Measurements from ENCODE around the gene RNF207.

DNA sequence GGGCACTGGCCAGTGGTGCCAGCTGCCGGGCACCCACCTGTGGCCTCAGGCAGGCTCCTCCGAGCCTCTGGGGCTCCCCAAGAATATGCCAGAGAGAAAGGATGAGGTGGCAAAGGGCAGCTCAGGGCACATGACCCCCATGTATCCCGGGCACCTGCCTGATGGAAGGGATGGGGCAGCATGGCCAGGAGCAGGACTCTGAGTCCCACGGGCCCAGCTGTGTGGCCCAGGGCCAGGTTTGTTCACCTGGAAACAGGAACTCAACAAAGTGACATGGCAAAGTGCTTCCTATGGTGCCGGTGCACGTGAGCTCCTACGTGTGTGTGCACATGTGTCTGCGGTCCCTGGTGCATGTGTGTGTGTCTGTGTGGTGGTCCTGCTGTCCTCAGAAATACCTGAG lies 64.5 kb downstream of the RNF207 start:
- TF ChIP-seq, protein P1, sequence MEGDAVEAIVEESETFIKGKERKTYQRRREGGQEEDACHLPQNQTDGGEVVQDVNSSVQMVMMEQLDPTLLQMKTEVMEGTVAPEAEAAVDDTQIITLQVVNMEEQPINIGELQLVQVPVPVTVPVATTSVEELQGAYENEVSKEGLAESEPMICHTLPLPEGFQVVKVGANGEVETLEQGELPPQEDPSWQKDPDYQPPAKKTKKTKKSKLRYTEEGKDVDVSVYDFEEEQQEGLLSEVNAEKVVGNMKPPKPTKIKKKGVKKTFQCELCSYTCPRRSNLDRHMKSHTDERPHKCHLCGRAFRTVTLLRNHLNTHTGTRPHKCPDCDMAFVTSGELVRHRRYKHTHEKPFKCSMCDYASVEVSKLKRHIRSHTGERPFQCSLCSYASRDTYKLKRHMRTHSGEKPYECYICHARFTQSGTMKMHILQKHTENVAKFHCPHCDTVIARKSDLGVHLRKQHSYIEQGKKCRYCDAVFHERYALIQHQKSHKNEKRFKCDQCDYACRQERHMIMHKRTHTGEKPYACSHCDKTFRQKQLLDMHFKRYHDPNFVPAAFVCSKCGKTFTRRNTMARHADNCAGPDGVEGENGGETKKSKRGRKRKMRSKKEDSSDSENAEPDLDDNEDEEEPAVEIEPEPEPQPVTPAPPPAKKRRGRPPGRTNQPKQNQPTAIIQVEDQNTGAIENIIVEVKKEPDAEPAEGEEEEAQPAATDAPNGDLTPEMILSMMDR (IDR thresholded peaks at IDR 0.05) = no peak
- TF ChIP-seq POLR2A (IDR thresholded peaks at IDR 0.05) = no peak
